Medulla oblongata (tissue), 1 donor: ENCODE results near the gene KRTAP4-4.
A peak's percentile ranks its signal among the peaks of the same experiment; 100 is the strongest.
"Not testable (repeated sequence)": the region's sequence is repeated elsewhere in the genome, so short reads cannot be mapped to it uniquely, and the experiment has no call there.

Source experiments
- DNase-seq: peaks from one replicate; pipeline ENCODE4 v3.0.0-alpha.2; 2015; ENCODE audit errors: extremely low spot score

The KRTAP4-4 gene

DNA sequence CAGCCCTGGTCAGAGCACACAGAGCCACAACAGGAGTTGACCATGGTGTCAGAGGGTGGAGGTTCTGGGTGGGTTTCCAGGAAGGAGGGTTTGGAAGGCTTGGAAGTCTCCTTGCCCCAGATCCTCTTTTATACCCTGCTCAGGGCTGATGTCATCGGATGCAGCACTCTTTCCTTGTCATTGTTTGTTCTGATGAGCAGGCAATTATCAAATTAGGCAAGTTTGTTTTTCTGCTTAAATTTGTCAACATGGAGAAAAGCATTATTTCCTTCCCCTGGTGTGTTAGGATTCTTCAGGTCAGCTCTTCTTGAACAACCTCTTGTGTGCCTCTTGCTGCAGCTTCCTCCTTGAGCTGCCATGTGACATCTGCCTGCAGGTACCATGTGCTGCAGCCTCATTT is at the start of gene KRTAP4-4:
Gene KRTAP4-4, minus strand, starts transcription at position 101 of the 400 bp plus-strand sequence. Its CDS starts 57 bp downstream, at position 44.
- DNase-seq, result no peak

DNA sequence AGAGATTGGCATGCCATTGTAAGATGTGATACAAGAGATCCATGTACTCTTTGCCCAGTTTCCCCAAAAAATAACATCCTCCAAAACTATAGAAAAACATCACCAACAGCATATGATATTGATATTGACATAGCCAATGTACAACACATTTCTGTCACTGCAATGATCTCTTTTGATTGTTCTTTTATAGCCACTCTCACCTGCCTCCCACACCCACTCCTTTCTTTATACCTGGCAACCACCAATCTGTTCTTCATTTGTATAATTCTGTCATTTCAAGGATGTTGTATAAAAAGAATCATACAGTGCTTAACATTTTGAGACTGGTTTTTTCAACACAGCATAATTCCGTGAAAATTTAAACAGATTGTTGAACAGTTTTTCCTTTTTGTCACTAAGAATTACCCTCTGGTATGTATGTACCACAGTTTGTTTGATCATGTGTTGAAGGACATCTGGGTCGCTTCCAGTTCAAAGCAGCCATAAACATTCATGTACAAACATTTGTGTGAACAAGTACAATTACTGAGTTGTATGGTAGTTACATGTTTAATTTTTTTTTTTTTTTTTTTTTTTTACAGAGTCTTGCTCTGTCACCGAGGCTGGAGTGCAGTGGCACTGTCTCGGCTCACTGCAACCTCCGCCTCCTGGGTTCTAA is 39.0 kb upstream of the KRTAP4-4 start:
- no peak for DNase-seq

GRCh38 chr17:41196068-41196467 is 35.5 kb upstream of the KRTAP4-4 start:
- DNase-seq, result no peak

DNA sequence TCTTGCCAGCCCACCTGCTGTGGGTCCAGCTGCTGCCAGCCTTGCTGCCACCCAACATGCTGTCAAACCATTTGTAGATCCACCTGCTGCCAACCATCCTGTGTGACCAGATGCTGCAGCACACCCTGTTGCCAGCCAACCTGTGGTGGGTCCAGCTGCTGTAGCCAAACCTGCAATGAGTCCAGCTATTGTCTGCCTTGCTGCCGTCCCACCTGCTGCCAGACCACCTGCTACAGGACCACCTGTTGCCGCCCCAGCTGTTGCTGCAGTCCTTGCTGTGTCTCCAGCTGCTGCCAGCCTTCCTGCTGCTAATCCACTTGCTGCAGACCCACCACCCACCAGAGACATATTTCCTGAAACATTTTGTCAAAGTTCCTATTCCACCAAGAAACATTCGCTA is 29.8 kb upstream of the KRTAP4-4 start:
- no peak for DNase-seq

DNA sequence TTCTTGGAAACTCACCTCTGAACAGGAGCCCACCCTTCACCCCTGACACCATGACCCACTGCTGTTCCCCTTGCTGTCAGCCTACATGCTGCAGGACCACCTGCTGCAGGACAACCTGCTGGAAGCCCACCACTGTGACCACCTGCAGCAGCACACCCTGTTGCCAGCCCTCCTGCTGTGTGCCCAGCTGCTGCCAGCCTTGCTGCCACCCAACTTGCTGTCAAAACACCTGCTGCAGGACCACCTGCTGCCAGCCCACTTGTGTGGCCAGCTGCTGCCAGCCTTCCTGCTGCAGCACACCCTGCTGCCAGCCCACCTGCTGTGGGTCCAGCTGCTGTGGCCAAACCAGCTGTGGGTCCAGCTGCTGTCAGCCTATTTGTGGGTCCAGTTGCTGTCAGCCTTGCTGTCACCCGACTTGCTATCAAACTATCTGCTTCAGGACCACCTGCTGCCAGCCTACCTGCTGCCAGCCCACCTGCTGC is 29.3 kb upstream of the KRTAP4-4 start, which contains the start of gene KRTAP9-1:
Gene KRTAP9-1, plus strand, starts transcription at position 51 of the 482 bp plus-strand sequence. Its CDS starts 0 bp downstream, at position 51.
- DNase-seq, result not testable (repeated sequence)

GRCh38 chr17:41186872-41187271 is 26.3 kb upstream of the KRTAP4-4 start:
- DNase-seq, result no peak

GRCh38 chr17:41185001-41185400 is 24.5 kb upstream of the KRTAP4-4 start:
- DNase-seq, result no peak

- no peak for DNase-seq
Observed at GRCh38 chr17:41184480-41184961, 24.0 kb upstream of the KRTAP4-4 start, which contains the start of gene KRTAP4-1. KRTAP4-1 (minus strand) TSS chr17:41184911; CDS start chr17:41184854, 57 bp downstream.

- no peak for DNase-seq
Observed at GRCh38 chr17:41178843-41179616, 18.5 kb upstream of the KRTAP4-4 start.

DNA sequence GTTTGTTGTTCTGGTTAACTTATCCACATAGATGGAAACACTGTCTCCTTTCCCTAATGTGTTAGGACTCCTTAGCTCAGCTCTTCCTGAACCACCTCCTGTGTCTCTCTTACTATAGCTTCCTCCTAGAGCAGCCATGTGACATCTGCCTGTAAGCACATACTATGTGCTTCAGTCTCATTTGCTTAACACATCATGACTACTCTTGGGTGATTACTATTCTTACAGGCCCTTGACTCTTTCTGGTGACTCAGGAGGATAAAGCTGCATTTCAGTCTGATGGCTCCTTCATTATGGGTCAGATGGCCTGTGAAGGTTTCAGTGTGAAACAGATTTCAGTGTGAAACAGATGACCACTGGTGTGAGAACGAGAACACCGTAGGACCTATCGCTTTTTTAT is 17.8 kb upstream of the KRTAP4-4 start:
- DNase-seq, result peak; percentile 21

DNA sequence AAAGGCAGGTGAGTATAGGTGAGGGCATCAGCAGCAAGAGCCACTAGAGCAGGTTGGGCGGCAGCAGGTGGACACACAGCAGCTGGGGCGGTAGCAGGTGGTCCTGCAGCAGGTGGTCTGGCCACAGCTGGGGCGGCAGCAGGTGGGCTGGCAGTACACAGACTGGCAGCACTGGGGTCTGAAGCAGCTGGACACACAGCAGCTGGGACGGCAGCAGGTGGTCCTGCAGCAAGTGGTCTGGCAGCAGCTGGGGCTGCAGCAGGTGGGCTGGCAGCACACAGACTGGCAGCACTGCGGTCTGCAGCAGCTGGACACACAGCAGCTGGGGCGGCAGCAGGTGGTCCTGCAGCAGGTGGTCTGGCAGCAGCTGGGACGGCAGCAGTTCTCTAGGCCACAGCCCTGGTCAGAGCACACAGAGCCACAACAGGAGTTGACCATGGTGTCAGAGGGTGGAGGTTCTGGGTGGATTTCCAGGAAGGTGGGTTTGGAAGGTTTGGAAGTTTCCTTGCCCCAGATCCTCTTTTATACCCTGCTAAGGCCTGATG is 17.3 kb upstream of the KRTAP4-4 start, which contains the start of gene KRTAP4-2:
Gene KRTAP4-2, minus strand, starts transcription at position 495 of the 545 bp plus-strand sequence. Its CDS starts 57 bp downstream, at position 438.
- DNase-seq, result no peak

DNA sequence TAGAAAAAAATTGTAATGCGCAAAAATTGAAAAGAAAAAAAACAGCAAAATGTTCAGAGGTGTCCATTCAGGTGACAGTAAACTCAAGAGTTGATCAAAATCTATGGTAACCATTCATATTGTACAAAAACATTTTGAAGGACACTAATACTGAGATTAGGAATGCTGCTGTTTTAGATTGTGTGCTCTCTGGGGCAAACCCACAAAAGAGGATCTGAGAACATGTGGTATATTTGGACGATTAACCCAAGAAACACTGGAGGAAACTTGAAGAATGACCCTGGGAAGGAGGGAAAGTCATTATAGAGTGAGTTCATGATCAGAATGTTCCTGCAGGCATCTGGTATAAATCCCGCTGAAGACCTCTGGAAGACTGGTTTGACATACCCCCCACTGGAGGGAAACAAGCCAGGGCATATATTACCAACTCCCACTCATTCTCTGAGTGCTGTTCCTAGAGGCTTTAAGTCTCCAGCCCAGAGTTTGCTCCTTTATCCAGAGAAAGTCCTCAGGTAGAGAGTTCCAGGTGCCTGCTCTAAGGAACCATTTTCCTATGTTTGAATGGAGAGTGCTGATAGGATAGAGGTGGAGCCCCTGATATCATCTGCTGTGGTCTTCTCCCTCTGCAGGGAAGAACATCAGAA is 16.3 kb upstream of the KRTAP4-4 start:
- peak; percentile 12 for DNase-seq

DNA sequence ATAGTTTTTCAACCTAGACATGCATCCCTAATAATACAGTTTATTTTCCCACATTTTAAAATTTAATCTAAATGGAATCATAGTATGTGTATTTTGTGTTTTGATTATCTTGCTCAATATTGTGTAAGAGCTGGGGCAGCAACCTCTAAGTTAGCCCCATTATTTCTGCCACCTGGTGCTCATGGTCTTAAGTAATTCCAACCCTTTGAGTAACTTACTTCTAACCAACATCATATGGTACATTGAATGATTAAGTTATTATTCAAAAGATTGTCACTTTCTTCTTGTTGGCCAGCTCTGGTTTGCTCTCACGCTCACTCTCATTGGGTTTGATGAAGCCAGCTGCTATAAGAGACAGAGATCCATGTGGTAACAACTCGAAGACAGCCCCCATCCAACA is 11.3 kb upstream of the KRTAP4-4 start:
- DNase-seq, result no peak

- DNase-seq, result no peak
Observed at GRCh38 chr17:41168121-41168520, 7.6 kb upstream of the KRTAP4-4 start, which contains the start of gene KRTAP4-3. KRTAP4-3 (minus strand) TSS chr17:41168221; CDS start chr17:41168172, 49 bp downstream.

- no peak for DNase-seq
Observed at GRCh38 chr17:41167561-41167960, 7.0 kb upstream of the KRTAP4-4 start.

DNA sequence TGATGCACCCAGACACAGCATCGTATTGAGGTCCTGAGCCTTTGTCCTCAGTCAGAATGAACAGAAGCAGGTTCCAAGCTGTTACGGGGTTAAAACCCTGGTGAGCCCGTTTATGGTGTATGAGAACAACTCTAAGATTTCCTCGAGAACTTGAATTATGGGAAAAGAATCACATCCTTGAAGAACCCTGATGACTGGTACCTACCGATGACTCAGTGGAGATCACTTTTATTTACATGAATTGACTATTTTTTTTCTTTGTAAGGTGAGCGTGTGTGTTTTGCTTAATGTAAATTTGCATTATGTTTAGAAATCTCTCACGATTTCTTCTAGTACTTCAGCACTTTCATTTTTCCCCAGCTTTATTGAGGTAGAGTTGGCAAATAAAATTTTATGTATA is 3.3 kb upstream of the KRTAP4-4 start:
- no peak for DNase-seq

DNA sequence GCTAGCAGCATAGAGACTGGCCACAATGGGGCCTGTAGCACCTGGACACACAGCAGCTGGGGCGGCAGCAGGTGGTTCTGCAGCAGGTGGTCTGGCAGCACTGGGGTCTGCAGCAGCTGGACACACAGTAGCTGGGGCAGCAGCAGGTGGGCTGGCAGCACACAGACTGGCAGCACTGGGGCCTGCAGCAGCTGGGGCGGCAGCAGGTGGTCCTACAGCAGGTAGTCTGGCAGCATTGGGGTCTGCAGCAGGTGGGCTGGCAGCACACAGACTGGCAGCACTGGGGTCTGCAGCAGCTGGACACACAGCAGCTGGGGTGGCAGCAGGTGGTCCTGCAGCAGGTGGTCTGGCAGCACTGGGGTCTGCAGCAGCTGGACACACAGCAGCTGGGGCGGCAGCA is 358 bp downstream of the KRTAP4-4 start:
- not testable (repeated sequence) for DNase-seq

DNA sequence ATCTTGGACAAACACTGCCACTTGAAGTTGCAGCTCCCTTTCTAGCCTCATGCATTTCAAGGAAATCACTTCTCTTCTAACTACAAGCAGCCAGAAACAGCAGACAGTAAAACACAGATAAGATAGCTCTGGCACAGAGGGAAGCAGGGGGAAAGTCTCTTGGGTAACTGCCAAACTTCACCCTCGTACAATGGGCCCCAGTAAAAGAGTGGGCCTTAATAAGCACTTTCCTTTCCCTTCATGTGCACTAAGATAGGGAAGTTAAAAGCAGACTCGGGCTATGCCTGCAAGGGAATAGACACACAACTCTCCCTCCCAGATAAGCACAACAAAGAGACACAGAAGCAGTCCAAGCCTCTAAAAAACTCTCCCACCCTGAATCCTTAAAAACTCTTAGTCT is 6.7 kb downstream of the KRTAP4-4 start:
- peak; percentile 62 for DNase-seq

DNA sequence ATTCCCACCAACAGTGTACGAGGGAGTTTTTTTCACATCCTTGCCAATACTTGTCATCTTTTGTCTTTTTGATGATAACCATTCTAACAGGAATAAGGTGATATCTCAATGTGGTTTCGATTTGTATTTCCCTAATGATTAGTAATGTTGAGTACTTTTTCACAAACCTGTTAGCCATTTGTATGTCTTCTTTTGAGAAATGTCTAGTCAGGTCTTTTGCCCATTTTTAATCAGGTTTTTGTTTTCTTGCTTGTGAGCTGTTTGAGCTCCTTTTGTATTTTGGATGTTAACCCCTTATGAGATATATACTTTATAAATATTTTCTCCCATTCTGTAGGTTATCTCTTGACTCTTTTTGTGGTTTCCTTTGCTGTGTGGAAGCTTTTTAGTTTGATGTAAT is 9.0 kb downstream of the KRTAP4-4 start:
- no peak for DNase-seq

GRCh38 chr17:41150026-41150425 is 10.5 kb downstream of the KRTAP4-4 start:
- DNase-seq, result no peak

DNA sequence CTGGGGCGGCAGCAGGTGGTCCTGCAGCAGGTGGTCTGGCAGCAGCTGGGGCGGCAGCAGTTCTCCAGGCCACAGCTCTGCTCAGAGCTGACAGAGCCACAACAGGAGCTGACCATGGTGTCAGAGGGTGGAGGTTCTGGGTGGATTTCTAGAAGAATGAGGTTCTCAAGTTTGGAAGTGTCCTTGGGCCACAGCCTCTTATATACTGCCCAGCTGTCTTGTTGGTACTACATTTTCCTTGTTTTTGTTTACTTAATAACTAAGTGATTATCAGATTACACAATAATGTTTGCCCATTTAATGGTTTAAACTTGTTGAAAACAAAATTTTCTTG is 10.9 kb downstream of the KRTAP4-4 start, which contains the start of gene KRTAP4-5:
Gene KRTAP4-5, minus strand, starts transcription at position 174 of the 334 bp plus-strand sequence. Its CDS starts 58 bp downstream, at position 116.
- no peak for DNase-seq
